NT2/D1 (cell line): ENCODE measurements around the gene ABCF3.

ENCODE experiments used
- DNase-seq: peaks from one replicate; pipeline ENCODE4 v3.0.0-alpha.2; 2011; ENCODE audit warnings: low read depth, low spot score
- H3K27me3 ChIP-seq: 2 replicates; pipeline ENCODE4 v1.6.0; 2011; ENCODE audit warnings: mild to moderate bottlenecking; ENCODE audit not compliant: insufficient read length, insufficient read depth
- H3K36me3 ChIP-seq: 2 replicates; pipeline ENCODE4 v1.6.1; 2011; ENCODE audit warnings: mild to moderate bottlenecking, low read length, mixed read lengths; ENCODE audit not compliant: insufficient read depth, insufficient read length
- H3K4me1 ChIP-seq: 2 replicates; pipeline ENCODE4 v1.5.1; 2011; ENCODE audit not compliant: insufficient read depth, insufficient read length
- H3K4me3 ChIP-seq: 2 replicates; pipeline ENCODE4 v1.5.1; 2011; ENCODE audit warnings: low read depth; ENCODE audit not compliant: insufficient read length
- H3K9ac ChIP-seq: 2 replicates; pipeline ENCODE4 v1.6.0; 2011; ENCODE audit warnings: low read depth; ENCODE audit not compliant: insufficient read length
- H3K9me3 ChIP-seq: 2 replicates; pipeline ENCODE4 v1.5.1; 2011; ENCODE audit warnings: mild to moderate bottlenecking, low read length; ENCODE audit not compliant: insufficient read depth
- SUZ12 ChIP-seq: IDR thresholded peaks from 2 replicates; pipeline ENCODE4 v1.6.1; 2011; ENCODE audit not compliant: insufficient read length, insufficient read depth; ENCODE audit errors: extremely low read depth
- YY1 ChIP-seq: IDR thresholded peaks from 2 replicates; pipeline ENCODE4 v1.6.1; 2011; ENCODE audit not compliant: insufficient read length, insufficient read depth
- ZNF274 ChIP-seq: IDR thresholded peaks from 2 replicates; pipeline ENCODE4 v1.6.1; 2011; ENCODE audit warnings: mild to moderate bottlenecking, low read depth, low read length

The ABCF3 gene

GRCh38 chr3:184203526-184203925, 17.5 kb downstream of the ABCF3 start:
- Histone ChIP-seq H3K4me3 (no peak overlapping the region), H3K9ac (no peak overlapping the region), H3K36me3 (no peaks in the 10 kb centered on the region), H3K4me1 (no peaks in the 10 kb centered on the region), H3K9me3 (no peaks in the 10 kb centered on the region), H3K27me3 (no peaks in the 10 kb centered on the region)
- DNase-seq, result no peak
- TF ChIP-seq YY1 (no peak), ZNF274 (no peak), SUZ12 (no peak)

GRCh38 chr3:184209146-184209923, 23.3 kb downstream of the ABCF3 start:
- no peak overlapping the region for H3K9ac ChIP-seq
- no peaks in the 10 kb centered on the region for H3K36me3 ChIP-seq
- no peak overlapping the region for H3K4me3 ChIP-seq
- no peaks in the 10 kb centered on the region for H3K9me3 ChIP-seq
- H3K4me1 ChIP-seq, result no peaks in the 10 kb centered on the region
- H3K27me3 ChIP-seq, result no peaks in the 10 kb centered on the region
- TF ChIP-seq SUZ12, result no peak
- TF ChIP-seq ZNF274, result no peak
- no peak for TF ChIP-seq YY1
- DNase-seq, result no peak

- Histone ChIP-seq H3K4me1 (no peaks in the 10 kb centered on the region), H3K9me3 (no peaks in the 10 kb centered on the region), H3K9ac (no peak overlapping the region), H3K36me3 (no peaks in the 10 kb centered on the region), H3K27me3 (no peaks in the 10 kb centered on the region), H3K4me3 (no peak overlapping the region)
- TF ChIP-seq SUZ12 (no peak), ZNF274 (no peak), YY1 (no peak)
- DNase-seq, result no peak
Measured at GRCh38 chr3:184211297-184211696, 25.3 kb downstream of the ABCF3 start.

GRCh38 chr3:184211718-184212117, 25.7 kb downstream of the ABCF3 start:
- Histone ChIP-seq H3K9ac (no peak overlapping the region), H3K36me3 (no peaks in the 10 kb centered on the region), H3K27me3 (no peaks in the 10 kb centered on the region), H3K4me1 (no peaks in the 10 kb centered on the region), H3K4me3 (no peak overlapping the region), H3K9me3 (no peaks in the 10 kb centered on the region)
- no peak for TF ChIP-seq ZNF274
- TF ChIP-seq SUZ12, result no peak
- no peak for TF ChIP-seq YY1
- no peak for DNase-seq

GRCh38 chr3:184218814-184219213, 32.8 kb downstream of the ABCF3 start:
- no peak overlapping the region for H3K9ac ChIP-seq
- no peaks in the 10 kb centered on the region for H3K36me3 ChIP-seq
- no peaks in the 10 kb centered on the region for H3K27me3 ChIP-seq
- TF ChIP-seq ZNF274 (no peak), YY1 (no peak)
- no peaks in the 10 kb centered on the region for H3K9me3 ChIP-seq
- no peak overlapping the region for H3K4me3 ChIP-seq
- no peaks in the 10 kb centered on the region for H3K4me1 ChIP-seq
- no peak for DNase-seq

GRCh38 chr3:184222521-184222920, 36.5 kb downstream of the ABCF3 start:
- H3K9ac ChIP-seq, result no peak overlapping the region
- H3K4me1 ChIP-seq, result no peaks in the 10 kb centered on the region
- no peaks in the 10 kb centered on the region for H3K9me3 ChIP-seq
- no peak for TF ChIP-seq ZNF274
- TF ChIP-seq YY1, result no peak
- TF ChIP-seq SUZ12, result no peak
- peaks cover 2% of the 10 kb centered on the region for H3K27me3 ChIP-seq
- no peaks in the 10 kb centered on the region for H3K36me3 ChIP-seq
- no peak for DNase-seq
- H3K4me3 ChIP-seq, result no peak overlapping the region

GRCh38 chr3:184223946-184224345, 37.9 kb downstream of the ABCF3 start:
- Histone ChIP-seq H3K4me1 (no peaks in the 10 kb centered on the region), H3K9ac (no peak overlapping the region), H3K36me3 (no peaks in the 10 kb centered on the region), H3K4me3 (no peak overlapping the region), H3K27me3 (peaks cover 16% of the 10 kb centered on the region), H3K9me3 (no peaks in the 10 kb centered on the region)
- DNase-seq, result no peak
- no peak for TF ChIP-seq SUZ12
- no peak for TF ChIP-seq YY1
- TF ChIP-seq ZNF274, result no peak

- H3K4me1 ChIP-seq, result peaks cover 6% of the 10 kb centered on the region
- H3K9ac ChIP-seq, result no peak overlapping the region
- TF ChIP-seq ZNF274 (no peak), SUZ12 (no peak), YY1 (no peak)
- DNase-seq, result no peak
- peaks cover 52% of the 10 kb centered on the region for H3K27me3 ChIP-seq
- H3K36me3 ChIP-seq, result no peaks in the 10 kb centered on the region
- H3K9me3 ChIP-seq, result no peaks in the 10 kb centered on the region
- no peak overlapping the region for H3K4me3 ChIP-seq
Measured at GRCh38 chr3:184227481-184227935, 41.5 kb downstream of the ABCF3 start.
